GM21526 (cell line): ENCODE data around the gene LARGE1.

Source experiments
- ATAC-seq: cut with Tn5 transposase; IDR thresholded peaks from one replicate; pipeline ENCODE4 v1.9.1; 2021; ENCODE audit warnings: moderate library complexity; ENCODE audit not compliant: unreplicated experiment, low FRiP score

The LARGE1 gene

GRCh38 chr22:33914699-33915098 lies 5.6 kb downstream of the LARGE1 start:
- no peak for ATAC-seq

GRCh38 chr22:33914131-33914530 lies 6.1 kb downstream of the LARGE1 start:
- no peak for ATAC-seq

- ATAC-seq, result no peak
These were observed 7.1 kb downstream of the LARGE1 start for GRCh38 chr22:33913188-33913587.

GRCh38 chr22:33909911-33910310 lies 10.4 kb downstream of the LARGE1 start:
- no peak for ATAC-seq

GRCh38 chr22:33909075-33909458 lies 11.2 kb downstream of the LARGE1 start:
- ATAC-seq, result no peak

GRCh38 chr22:33908171-33909074 lies 11.9 kb downstream of the LARGE1 start:
- no peak for ATAC-seq

- no peak for ATAC-seq
These were observed 13.3 kb downstream of the LARGE1 start for GRCh38 chr22:33906954-33907353.

GRCh38 chr22:33906475-33906874 lies 13.8 kb downstream of the LARGE1 start:
- no peak for ATAC-seq

- no peak for ATAC-seq
These were observed 17.3 kb downstream of the LARGE1 start for GRCh38 chr22:33903012-33903411.

GRCh38 chr22:33902073-33902472 lies 18.2 kb downstream of the LARGE1 start:
- ATAC-seq, result no peak

GRCh38 chr22:33898121-33898520 lies 22.2 kb downstream of the LARGE1 start:
- no peak for ATAC-seq

GRCh38 chr22:33897448-33897835 lies 22.8 kb downstream of the LARGE1 start:
- ATAC-seq, result no peak

- peak; percentile 57 for ATAC-seq
These were observed 23.5 kb downstream of the LARGE1 start for GRCh38 chr22:33896575-33897447.

- peak; percentile 55 for ATAC-seq
These were observed 24.1 kb downstream of the LARGE1 start for GRCh38 chr22:33896154-33896553.

GRCh38 chr22:33895444-33895843 lies 24.8 kb downstream of the LARGE1 start:
- ATAC-seq, result no peak

- ATAC-seq, result no peak
These were observed 25.8 kb downstream of the LARGE1 start for GRCh38 chr22:33894515-33894914.

- ATAC-seq, result no peak
These were observed 26.2 kb downstream of the LARGE1 start for GRCh38 chr22:33894036-33894435.

GRCh38 chr22:33893512-33893911 lies 26.8 kb downstream of the LARGE1 start:
- ATAC-seq, result no peak

GRCh38 chr22:33891992-33892391 lies 28.3 kb downstream of the LARGE1 start:
- ATAC-seq, result no peak

GRCh38 chr22:33891455-33891854 lies 28.8 kb downstream of the LARGE1 start:
- no peak for ATAC-seq

- ATAC-seq, result no peak
These were observed 30.5 kb downstream of the LARGE1 start for GRCh38 chr22:33889748-33890147.
